Stimulated activated CD8-positive, alpha-beta memory T cell treated with anti-CD3 and anti-CD28 coated beads, Interleukin-7, amount 100 ng/mL, for 48 hours (primary cell): ENCODE measurements around the gene CBX5.
"Not testable (repeated sequence)": the region's sequence is repeated elsewhere in the genome, so short reads cannot be mapped to it uniquely, and the experiment has no call there.

ENCODE experiments used
- DNase-seq, 2 donors: peaks; one replicate each; pipeline ENCODE4 v3.0.0-alpha.2; 2020; ENCODE audit warnings: low read depth in 1 of 2; ENCODE audit errors: extremely low read depth in 1 of 2

Gene CBX5

DNA sequence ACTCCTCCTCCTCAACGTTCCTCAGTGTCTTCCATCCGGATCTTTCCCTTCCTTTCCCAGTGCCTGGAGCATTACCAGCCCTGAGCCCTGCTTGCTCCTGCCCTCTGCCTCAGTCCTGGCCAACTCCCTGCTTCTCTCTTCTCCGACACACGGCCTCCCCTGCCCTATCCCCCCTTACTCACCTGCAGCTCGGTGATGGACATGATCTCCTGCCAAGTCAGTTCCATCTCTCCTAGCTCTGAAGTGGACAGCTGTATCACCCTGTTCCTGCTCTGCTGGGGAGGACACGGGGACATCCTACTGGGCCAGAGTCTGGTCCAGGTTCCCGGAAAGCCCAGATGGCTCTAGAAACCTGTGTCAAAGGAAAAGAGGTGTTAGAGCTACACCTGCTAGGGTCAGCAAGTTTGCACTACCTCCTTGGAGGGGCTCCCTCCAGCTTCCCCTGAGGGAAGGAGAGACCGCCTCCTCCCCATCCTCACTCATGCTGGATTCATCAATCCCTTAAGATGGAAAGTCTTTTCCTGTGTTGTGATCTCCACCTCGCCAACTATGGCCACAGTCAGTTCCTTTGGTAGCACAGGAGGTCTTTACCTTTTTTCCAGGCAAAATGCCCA lies 15.1 kb upstream of the CBX5 start:
- no peak for DNase-seq

DNA sequence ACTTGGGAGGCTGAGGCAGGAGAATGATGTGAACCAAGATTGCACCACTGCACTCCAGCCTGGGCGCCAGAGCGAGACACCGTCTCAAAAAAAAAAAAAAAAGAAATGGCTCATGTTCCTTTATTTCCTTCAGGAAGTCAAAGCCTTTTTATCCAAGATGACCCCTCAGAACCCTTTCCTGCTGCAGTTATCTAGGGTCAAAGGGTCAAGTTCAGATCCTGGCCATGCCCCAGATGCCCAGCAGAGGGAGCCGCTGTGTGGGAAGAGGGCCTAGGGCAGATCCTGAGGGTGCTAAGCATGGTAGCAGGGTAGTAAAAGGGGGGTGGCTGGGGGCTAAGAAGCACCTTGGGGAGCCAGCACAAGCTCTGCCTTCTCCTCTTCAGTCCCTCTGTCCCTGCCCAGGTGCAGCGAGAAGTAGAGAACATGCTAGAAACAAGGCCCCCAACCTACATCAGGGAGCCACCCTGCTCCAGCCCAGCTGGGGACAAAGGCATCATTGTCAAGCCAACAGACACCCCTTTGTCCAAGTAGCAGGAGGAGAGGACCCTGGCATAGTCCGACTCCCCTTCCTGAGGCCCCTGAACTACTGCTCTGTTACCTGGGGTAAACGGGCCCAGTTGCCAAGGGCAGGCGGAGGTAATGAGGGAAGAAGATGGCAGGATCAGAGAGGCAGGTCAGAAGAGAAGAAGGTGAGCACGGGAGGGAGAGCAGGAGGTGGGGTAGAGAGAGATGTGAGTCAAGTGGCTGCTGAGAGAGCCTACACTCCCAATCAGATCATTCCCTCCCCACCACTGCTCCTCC lies 14.4 kb upstream of the CBX5 start:
- DNase-seq = peak in 1 of 2 donors; percentile 50

DNA sequence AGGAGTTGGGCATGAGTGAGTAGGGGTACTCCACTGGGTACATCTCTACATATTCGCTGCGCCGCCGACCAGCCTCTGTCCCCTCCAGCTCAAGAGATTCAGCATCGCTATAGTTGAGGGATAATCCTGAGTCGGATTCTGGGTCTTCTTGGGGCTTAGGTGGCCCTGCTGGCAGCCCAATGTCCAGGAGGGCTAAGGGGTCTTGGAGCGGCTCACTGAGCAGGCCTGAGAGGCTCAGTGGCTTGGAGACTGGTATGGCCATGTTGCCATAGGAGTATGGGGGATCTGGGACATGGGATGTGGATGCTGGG lies 13.0 kb upstream of the CBX5 start:
- no peak for DNase-seq

DNA sequence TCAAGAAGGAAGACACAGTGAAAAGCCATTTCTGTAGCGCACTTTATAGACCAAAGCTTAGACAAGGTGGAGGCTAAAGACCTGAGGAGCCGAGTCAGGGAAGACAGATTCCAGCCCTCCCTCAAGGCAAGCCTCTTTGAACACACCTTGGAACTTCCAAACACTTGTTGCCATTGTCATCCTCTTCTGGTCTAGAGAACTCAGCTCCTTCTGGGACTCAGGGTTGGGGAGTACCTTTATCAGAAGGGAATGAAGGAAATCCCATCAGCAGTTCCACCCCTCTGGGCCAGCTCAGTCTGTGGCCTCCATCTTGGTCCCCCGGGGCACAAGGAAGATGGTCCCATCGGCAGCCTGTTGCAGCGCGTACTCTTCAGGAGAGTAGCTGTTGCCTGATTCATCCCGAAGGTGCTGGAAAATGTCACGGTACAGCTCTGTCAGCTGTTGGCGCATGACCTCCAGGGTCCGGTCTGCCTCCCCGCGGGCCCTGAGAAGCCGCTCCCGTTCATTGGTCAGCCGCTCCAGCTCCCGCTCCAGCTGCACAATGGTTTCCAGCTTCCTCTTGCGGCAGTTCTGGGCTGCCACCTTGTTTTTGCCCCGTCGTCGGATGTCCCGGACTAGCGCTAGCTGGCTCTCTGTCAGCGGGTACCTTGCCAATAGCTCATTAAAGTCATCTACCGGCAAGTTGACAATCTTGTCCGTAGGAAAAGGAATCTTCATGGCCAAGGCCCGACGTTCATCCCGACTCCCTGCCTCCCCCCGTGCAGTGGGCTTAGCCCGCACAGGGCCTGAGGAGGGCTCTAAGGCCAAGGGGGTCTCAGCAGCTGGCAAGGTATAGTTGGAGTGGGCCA lies 12.4 kb upstream of the CBX5 start:
- no peak for DNase-seq

DNA sequence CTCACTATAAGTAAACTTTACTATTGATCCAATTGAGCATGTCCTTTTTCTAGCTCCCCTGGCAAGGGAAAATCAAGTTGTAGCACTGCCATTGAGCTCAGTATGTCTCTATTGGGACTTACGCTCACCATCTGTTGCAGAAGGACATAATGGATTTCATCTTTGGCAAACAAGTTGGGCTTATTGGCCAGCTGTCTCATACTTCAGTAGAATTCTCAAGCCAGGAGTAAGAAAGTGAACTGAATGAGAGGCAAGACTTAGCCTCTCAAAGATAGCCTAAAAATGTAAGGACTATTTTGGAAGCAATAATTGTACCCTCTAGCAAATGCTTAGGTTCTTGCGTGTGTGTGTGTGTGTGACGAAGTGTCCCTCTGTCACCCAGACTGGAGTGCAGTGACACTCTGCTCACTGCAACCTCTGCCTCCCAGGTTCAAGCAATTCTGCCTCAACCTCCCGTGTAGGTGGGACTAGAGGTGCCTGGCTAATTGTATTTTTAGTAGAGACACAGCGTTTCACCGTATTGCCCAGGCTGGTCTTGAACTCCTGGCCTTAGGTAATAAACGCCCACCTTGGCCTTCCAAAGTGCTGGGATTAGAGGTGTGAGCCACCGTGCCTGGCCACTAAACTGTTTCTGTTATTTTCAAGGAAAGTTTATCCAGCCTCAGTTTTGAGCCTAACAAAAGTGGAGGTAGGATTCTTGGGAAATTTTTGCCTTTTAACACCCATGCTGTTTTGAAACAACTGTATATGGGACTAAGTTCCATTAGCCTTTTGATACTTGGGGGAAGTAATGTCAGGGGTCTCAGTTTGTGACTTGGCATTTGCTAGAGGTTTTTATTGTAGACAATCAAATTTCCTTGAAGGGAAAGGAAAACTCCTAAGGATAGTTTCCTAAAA lies 7.6 kb upstream of the CBX5 start:
- DNase-seq = no peak

DNA sequence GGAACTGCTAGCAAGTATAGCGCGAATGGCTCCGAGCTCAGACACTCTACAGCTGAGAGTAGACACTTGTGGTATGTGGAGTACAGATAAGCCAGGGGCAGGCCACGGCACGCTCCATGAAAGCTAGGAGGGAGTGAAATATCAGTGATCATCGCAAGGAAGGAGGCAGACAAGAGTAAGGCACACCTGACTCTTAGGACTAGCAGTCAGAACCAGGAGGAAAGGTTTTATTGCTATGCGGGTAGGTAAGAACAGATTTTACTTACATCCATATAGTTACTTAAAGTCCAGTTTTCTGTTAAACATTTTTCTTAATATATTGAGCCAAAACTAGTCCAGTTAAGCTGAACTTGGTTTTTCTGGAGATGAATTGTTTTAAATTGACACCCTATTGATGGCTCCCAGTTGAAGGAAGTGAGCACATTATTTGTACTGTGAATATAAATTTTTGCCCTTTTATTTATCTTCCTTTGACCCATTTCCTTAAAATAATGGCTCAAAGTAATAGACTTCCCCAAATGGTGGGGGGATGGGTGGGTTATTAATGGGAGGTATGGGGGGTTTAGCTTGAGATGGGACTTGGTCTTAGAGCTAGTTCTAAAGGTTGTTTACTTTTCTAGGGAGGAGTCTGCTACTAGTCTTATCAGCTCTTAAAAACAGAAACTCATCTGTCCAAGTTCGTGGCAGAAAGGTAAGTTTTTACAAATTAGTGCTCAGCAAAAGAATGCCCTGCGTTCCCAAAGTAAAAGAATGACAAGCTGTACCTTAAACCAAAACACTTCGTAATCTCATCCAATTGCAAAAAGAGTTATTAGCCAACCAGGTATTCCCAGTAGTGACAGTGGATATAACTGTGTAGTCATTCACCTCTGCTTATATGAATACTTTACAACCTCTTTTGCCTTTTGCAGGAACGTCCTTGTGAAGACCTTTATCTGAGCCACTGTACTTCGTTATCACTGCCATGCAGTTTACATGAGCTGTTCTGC lies 6.4 kb upstream of the CBX5 start:
- DNase-seq = no peak

DNA sequence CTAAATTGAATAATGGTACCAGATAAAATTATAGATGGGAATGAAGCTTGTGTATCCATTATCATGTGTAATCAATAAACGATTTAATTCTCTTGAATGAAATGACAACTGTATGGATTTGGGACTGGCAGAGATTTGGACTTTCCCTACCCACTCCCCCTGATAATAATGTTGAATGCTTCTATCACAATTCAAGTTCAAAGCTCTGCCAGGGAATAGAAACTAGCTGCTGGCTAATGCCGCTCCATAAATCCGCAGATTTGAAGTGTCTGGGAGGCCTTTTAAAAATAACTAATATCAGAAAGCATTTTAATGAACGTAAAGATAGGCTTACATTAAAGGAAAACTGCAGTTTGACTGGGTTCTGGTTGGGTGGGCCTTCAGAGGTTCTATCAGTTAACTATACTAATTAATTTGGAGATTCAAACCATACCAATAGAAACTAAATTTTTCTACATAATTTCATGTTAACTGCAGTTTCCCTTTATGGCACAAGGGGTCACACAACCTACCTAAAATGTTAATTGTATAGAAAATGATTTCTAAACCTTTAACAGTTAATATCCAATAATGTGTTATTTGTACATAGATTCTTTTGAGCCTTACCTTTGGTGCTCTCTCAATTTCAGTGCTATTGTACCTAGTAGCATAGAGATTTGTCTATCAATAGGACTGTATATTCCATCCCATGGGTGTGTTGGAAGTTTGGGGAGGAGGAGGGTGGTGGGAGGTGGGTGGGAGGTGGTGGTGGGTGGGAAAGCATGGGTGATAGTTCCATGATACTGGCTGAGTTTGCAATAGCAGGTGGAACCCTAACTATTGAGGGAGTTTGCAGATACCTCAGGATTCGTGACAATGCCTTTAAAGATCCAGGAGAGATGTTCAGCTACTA lies 5.5 kb upstream of the CBX5 start:
- no peak for DNase-seq

DNA sequence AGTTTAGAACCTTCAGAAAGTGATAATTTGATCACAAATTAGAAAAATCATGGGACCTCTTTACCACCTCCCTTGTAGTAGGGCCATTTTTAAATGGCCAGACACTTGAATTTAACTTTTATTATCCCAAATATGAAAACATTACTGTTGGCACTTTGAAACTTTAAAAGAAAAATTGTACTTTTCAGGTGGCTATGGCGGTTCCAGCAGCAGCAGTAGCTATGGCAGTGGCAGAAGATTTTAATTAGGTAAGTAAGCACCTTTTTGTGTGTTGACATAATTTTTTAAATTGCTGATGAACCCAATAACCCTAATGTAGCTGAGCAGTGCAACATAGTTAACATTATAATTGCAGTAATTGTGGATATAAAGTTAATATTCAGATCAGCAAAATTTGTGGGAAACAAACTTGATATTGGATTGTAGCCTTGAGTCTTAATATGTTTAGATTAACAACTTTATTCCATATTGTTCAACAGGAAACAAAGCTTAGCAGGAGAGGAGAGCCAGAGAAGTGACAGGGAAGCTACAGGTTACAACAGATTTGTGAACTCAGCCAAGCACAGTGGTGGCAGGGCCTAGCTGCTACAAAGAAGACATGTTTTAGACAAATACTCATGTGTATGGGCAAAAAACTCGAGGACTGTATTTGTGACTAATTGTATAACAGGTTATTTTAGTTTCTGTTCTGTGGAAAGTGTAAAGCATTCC lies 4.3 kb upstream of the CBX5 start:
- DNase-seq = not testable (repeated sequence)

DNA sequence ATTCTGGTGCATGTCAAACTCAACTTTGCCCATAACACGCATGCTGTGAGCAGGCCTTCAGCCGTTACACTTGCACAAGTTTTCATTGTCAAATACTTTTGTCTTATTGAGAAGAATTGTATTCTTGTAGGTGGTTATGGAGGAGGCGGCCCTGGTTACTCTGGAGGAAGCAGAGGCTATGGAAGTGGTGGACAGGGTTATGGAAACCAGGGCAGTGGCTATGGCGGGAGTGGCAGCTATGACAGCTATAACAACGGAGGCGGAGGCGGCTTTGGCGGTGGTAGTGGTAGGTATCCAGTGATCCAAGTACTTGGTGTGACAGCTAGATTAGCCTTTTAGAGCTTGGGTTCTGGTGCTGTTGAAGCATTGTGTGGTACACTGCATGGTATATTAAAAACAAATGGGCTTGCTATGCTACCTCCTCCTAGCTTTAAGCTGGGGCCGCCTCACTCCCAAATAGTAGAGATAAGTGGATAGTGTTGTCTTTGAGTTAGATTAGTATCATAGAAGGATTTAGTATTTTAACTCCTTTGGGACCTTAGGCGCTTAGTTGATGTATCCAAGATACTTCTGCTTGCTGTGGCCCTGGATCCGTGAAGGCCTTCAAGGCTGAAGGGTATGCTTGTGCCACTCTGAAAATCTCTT lies 3.1 kb upstream of the CBX5 start:
- DNase-seq = no peak

DNA sequence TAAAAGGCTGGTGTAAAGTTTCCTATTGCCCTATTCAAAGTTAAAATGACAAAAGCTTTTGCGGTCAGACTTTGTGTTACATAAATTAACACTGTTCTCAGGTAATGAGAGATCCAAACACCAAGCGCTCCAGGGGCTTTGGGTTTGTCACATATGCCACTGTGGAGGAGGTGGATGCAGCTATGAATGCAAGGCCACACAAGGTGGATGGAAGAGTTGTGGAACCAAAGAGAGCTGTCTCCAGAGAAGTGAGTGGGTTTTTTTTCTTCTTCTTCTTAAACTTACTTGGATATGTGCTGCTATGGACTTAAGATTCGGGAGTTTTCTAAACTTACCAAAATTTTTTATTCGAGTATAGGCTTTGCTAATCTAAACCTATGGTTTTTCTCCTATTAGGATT lies 1.8 kb upstream of the CBX5 start:
- DNase-seq = not testable (repeated sequence)

DNA sequence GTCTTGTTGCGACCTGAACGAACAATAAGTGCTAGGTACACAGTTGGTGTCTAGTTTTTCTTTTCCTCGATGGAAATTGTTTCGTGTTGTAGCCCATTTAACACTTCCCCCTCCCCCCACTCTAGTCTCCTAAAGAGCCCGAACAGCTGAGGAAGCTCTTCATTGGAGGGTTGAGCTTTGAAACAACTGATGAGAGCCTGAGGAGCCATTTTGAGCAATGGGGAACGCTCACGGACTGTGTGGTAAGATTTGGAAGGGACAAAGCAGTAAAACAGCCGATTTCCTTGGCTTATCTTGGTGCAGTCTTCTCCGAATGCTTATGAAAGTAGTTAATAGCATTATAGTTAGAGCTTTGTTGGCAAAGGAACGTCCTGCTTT lies 1.3 kb upstream of the CBX5 start:
- DNase-seq = not testable (repeated sequence)

DNA sequence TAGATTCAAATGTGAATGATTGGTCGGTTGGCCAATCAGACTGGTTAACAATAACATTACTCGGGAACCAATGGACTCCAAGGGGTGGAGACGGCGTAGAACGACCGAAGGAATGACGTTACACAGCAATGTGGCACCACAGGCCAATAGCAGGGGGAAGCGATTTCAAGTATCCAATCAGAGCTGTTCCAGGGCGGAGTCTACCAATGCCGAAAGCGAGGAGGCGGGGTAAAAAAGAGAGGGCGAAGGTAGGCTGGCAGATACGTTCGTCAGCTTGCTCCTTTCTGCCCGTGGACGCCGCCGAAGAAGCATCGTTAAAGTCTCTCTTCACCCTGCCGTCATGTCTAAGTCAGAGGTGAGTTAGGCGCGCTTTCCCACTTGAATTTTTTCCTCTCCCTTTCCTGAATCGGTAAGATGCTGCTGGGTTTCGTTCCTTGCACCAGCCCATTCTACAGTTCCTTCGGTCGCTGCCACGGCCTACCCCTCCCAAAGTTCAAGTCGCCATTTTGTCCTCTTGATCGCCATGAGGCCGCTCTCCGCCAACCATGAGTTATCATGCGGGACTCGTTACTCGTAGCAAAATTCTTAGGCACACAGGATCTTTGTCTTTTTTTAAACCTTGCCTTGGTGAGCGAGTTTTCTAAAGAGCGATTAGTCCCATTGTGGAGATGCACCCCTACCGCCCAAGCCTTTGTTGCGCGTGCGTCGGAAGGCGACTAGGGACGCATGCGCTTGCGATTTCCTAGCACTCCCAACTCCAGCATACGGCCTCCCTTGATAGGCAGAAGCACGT lies 742 bp upstream of the CBX5 start, which contains the start of gene HNRNPA1:
Gene HNRNPA1 (plus strand): TSS at position 259 of the 793 bp plus-strand sequence. CDS start 82 bp downstream, at position 341.
- peak; percentile 78 to 96 for DNase-seq

DNA sequence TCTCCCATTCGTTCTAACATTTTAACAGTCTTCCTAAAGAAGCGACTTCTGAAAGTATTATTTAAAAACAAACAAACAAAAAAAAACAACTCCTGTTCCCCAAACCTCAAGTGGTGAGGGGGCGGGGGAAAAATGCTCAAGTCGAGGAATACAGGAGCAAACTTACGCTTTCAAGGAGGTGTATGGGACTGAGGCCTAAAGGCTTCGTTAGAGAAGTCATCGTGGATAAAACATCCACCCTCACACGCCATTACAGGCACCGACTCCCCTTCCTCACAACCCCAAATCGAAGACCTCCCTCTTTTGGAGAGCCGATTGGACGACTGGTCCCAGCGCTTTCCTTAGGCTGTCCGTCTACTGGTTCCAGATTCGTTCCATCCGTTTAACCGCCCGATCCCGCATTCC lies 693 bp downstream of the CBX5 start:
- DNase-seq = no peak

DNA sequence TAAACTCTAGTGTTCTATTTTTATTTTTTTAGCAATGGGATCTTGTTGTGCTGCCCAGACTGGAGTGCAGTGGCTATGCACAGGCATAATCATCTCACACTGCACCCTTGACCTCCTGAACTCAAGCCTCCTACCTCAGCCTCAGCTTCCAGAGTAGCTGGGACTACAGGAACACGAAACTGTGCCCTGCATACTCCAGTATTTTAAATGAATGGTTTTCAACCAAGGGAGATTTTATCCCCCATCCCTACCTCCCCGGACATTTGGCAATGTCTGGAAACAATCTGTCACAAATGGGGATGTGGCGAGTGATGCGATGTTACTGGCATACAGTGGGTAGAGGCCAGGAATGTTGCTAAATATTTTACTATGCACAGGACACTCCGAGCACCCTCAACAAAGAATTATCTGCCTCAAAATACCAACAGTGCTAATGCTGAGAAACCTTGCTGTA lies 2.1 kb downstream of the CBX5 start:
- DNase-seq = no peak

DNA sequence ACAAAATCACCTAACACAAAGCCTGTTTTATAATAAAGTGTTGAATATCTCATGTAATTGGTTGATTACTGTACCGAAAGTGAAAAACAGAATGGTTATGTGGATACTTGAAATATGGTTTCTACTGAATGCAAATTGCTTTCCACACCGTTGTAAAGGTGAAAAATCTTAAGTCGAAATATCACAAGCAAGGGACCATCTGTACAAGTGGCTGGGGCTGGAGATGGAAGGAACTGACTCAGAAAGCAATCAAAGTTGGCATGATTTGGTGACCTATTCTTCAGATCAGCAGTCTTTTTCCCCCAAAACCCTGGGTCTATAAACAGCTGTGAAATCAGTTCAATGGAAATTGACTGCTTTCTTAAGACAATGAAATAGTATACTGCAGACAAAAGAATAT lies 3.6 kb downstream of the CBX5 start:
- DNase-seq = no peak

DNA sequence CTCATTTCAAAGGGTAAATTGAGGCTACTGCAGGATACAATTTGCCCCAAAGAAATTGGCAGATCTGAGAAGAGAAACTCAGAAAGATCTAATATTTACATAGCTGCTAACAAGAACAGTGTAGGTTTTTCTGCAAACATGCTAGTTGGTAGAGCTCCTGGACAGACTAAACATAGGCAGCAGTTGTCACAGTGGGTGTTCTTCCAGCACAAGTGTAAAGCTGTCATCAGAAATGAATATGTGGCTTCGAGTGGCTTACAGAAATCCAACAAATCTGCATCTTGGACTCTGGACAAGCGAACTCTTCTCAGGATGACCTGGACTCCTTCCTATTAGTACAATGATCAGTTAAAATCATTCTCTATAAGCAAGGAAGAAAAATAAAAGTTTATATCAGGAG lies 5.9 kb downstream of the CBX5 start:
- DNase-seq = no peak

DNA sequence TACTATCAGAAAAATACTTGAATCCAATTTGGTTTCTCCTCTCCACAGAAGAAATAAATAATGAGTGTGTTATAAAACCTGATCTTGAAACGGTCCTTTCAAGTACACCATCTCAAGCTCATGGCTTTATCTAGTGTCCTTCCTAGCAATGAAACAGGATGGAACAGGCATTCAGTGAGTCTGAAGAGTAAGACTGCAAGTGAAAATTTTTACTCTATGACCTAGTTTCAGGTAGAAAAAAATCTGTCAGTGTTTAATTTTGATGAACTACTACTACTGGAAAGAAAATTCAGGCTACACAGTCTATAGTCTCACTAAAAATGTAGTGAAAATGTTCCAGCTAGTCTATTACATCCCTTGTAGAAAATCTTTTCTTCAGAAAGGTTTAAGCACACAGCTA lies 7.7 kb downstream of the CBX5 start:
- DNase-seq = no peak
